Progenitor cell of endocrine pancreas (in vitro differentiated cells): ENCODE data around the gene NFIB. TPM values are rescaled to one million over a fixed set of nuclear protein-coding genes. Genes with fewer than 3 reads are reported as not detected.

Experiments used
- DNase-seq: peaks from one replicate; pipeline ENCODE4 v3.0.0; 2021; ENCODE audit warnings: low spot score; ENCODE audit not compliant: unreplicated experiment
- H3K27ac Mint-ChIP-seq: 2 replicates; pipeline ENCODE4 v1.8.0; 2021; ENCODE audit warnings: mild to moderate bottlenecking, moderate library complexity, mixed read lengths
- H3K27me3 Mint-ChIP-seq: 2 replicates; pipeline ENCODE4 v1.8.0; 2021; ENCODE audit warnings: mixed read lengths
- H3K36me3 Mint-ChIP-seq: 2 replicates; pipeline ENCODE4 v1.8.0; 2022; ENCODE audit warnings: mixed read lengths; ENCODE audit not compliant: insufficient read depth
- H3K4me1 Mint-ChIP-seq: 2 replicates; pipeline ENCODE4 v1.8.0; 2021; ENCODE audit warnings: low read depth, mixed read lengths
- H3K4me3 Mint-ChIP-seq: 2 replicates; pipeline ENCODE4 v1.8.0; 2021; ENCODE audit warnings: low read depth, mild to moderate bottlenecking, moderate library complexity, mixed read lengths
- H3K9me3 Mint-ChIP-seq: 2 replicates; pipeline ENCODE4 v1.8.0; 2021; ENCODE audit warnings: low read depth, mixed read lengths
- total RNA-seq: library from RNA; stranded (reverse); gene quantifications from 2 replicates; pipeline ENCODE4 v1.2.1, GENCODE V29; 2021
- TF ChIP-seq, protein P1 (sequence below): fragments of 200-600 bp; sonication (generic); IDR thresholded peaks from one replicate; pipeline ENCODE4 v1.5.0; 2021; ENCODE audit warnings: antibody characterized with exemption, mild to moderate bottlenecking; ENCODE audit not compliant: unreplicated experiment

NFIB gene
- total RNA-seq, 1 donor from 2014 or later, result 15.5 TPM

- Mint-ChIP-seq H3K9me3 (no peaks in the 10 kb centered on the region), H3K4me3 (no peak overlapping the region), H3K27me3 (peaks cover 11% of the 10 kb centered on the region), H3K27ac (no peak overlapping the region), H3K4me1 (peaks cover 35% of the 10 kb centered on the region), H3K36me3 (peaks cover 1% of the 10 kb centered on the region)
- no peak for DNase-seq
- TF ChIP-seq, protein P1, sequence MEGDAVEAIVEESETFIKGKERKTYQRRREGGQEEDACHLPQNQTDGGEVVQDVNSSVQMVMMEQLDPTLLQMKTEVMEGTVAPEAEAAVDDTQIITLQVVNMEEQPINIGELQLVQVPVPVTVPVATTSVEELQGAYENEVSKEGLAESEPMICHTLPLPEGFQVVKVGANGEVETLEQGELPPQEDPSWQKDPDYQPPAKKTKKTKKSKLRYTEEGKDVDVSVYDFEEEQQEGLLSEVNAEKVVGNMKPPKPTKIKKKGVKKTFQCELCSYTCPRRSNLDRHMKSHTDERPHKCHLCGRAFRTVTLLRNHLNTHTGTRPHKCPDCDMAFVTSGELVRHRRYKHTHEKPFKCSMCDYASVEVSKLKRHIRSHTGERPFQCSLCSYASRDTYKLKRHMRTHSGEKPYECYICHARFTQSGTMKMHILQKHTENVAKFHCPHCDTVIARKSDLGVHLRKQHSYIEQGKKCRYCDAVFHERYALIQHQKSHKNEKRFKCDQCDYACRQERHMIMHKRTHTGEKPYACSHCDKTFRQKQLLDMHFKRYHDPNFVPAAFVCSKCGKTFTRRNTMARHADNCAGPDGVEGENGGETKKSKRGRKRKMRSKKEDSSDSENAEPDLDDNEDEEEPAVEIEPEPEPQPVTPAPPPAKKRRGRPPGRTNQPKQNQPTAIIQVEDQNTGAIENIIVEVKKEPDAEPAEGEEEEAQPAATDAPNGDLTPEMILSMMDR, result no peak
These were observed 10.8 kb downstream of the NFIB start for GRCh38 chr9:14303100-14303499.

GRCh38 chr9:14302405-14302804 lies 11.5 kb downstream of the NFIB start:
- H3K27ac Mint-ChIP-seq, result no peak overlapping the region
- peaks cover 1% of the 10 kb centered on the region for H3K36me3 Mint-ChIP-seq
- peaks cover 32% of the 10 kb centered on the region for H3K4me1 Mint-ChIP-seq
- TF ChIP-seq, protein P1, result no peak
- H3K27me3 Mint-ChIP-seq, result peaks cover 5% of the 10 kb centered on the region
- no peaks in the 10 kb centered on the region for H3K9me3 Mint-ChIP-seq
- no peak overlapping the region for H3K4me3 Mint-ChIP-seq
- DNase-seq, result no peak

GRCh38 chr9:14301583-14302021 lies 12.3 kb downstream of the NFIB start:
- Mint-ChIP-seq H3K36me3 (peaks cover 1% of the 10 kb centered on the region), H3K4me3 (no peak overlapping the region), H3K27ac (no peak overlapping the region), H3K27me3 (no peaks in the 10 kb centered on the region), H3K9me3 (no peaks in the 10 kb centered on the region), H3K4me1 (peaks cover 32% of the 10 kb centered on the region)
- DNase-seq, result no peak
- TF ChIP-seq, protein P1, result no peak

DNA sequence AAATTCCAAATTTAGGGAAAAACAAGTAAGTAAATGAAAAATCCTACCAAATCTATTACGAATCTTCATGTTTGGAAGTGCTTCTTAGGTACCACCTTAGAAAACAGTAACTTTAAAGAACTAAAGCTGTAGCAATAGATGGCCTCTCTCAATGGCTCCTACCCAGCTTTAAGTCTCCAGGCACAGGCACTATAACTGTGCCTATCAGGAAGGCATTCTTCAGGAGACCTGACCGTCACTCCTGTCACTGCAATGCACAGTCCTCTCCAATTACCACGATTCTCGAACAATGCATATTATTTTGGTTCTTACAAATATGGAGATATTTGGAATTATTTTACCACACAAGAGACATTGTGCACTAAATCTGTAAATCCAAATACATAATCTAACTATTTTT lies 12.9 kb downstream of the NFIB start:
- Mint-ChIP-seq H3K36me3 (peaks cover 1% of the 10 kb centered on the region), H3K27me3 (no peaks in the 10 kb centered on the region), H3K9me3 (no peaks in the 10 kb centered on the region), H3K27ac (no peak overlapping the region), H3K4me1 (peaks cover 32% of the 10 kb centered on the region), H3K4me3 (no peak overlapping the region)
- no peak for DNase-seq
- TF ChIP-seq, protein P1, result no peak

DNA sequence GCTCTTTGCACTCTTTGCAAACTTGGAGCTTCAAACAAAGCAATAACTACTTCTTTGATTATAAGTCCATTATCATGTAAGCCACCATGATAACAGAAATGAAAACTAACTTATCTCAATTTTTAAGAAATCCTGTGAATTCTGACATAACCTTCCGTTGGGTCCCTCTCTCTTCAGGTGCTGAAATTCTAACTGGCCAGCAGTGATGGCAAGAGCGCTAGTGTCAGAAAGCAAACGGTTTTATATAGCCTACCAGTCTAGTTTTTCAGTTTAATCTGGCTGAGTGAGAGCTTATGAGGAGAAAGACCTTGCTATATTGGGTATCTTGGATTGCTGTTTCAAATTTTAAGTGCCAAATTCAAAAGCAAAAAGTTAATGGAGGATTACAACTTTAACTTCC lies 13.4 kb downstream of the NFIB start:
- H3K36me3 Mint-ChIP-seq, result peaks cover 1% of the 10 kb centered on the region
- H3K9me3 Mint-ChIP-seq, result no peaks in the 10 kb centered on the region
- H3K27ac Mint-ChIP-seq, result no peak overlapping the region
- no peaks in the 10 kb centered on the region for H3K27me3 Mint-ChIP-seq
- H3K4me3 Mint-ChIP-seq, result no peak overlapping the region
- H3K4me1 Mint-ChIP-seq, result peaks cover 32% of the 10 kb centered on the region
- TF ChIP-seq, protein P1, result no peak
- no peak for DNase-seq
